ENCODE measurements around the gene CPEB3.
"Not testable (repeated sequence)": the region's sequence is repeated elsewhere in the genome, so short reads cannot be mapped to it uniquely, and the experiment has no call there.

The CPEB3 gene

GRCh38 chr10:92119340-92119739 lies 171.5 kb downstream of the CPEB3 start:
- no peak for DNase-seq (ENCODE audit: low read depth)
- no peak overlapping the region for H3K4me3 ChIP-seq (ENCODE audit: low read depth, low read length)
- no peak for TF ChIP-seq CTCF (IDR thresholded peaks at IDR 0.05; ENCODE audit: low read depth, low read length, missing control alignments)

GRCh38 chr10:92114917-92115316 lies 176.0 kb downstream of the CPEB3 start:
- DNase-seq (ENCODE audit: low read depth); H3K4me3 ChIP-seq (ENCODE audit: low read depth, low read length): not testable (repeated sequence)

GRCh38 chr10:92113911-92114600 lies 176.8 kb downstream of the CPEB3 start:
- no peak overlapping the region for H3K4me3 ChIP-seq (ENCODE audit: low read depth, low read length)
- DNase-seq (ENCODE audit: low read depth) = no peak
- no peak for TF ChIP-seq CTCF (IDR thresholded peaks at IDR 0.05; ENCODE audit: low read depth, low read length, missing control alignments)

GRCh38 chr10:92112462-92112861 lies 178.4 kb downstream of the CPEB3 start:
- TF ChIP-seq CTCF (IDR thresholded peaks at IDR 0.05; ENCODE audit: low read depth, low read length, missing control alignments) = no peak
- no peak for DNase-seq (ENCODE audit: low read depth)
- no peak overlapping the region for H3K4me3 ChIP-seq (ENCODE audit: low read depth, low read length)

GRCh38 chr10:92111336-92111939 lies 179.4 kb downstream of the CPEB3 start:
- no peak for TF ChIP-seq CTCF (IDR thresholded peaks at IDR 0.05; ENCODE audit: low read depth, low read length, missing control alignments)
- DNase-seq (ENCODE audit: low read depth) = no peak
- H3K4me3 ChIP-seq (ENCODE audit: low read depth, low read length) = no peak overlapping the region

- TF ChIP-seq CTCF (IDR thresholded peaks at IDR 0.05; ENCODE audit: low read depth, low read length, missing control alignments) = no peak
- H3K4me3 ChIP-seq (ENCODE audit: low read depth, low read length) = no peak overlapping the region
- DNase-seq (ENCODE audit: low read depth) = no peak
These were observed 180.7 kb downstream of the CPEB3 start for GRCh38 chr10:92110039-92110794.

- no peak for DNase-seq (ENCODE audit: low read depth)
- no peak for TF ChIP-seq CTCF (IDR thresholded peaks at IDR 0.05; ENCODE audit: low read depth, low read length, missing control alignments)
- no peak overlapping the region for H3K4me3 ChIP-seq (ENCODE audit: low read depth, low read length)
These were observed 182.1 kb downstream of the CPEB3 start for GRCh38 chr10:92108747-92109146.

Measured in GM12864 (cell line).